ENCODE measurements around the gene LGMN. TPM values are rescaled to one million over a fixed set of nuclear protein-coding genes. Genes with fewer than 3 reads are reported as not detected.
A peak's percentile ranks its signal among the peaks of the same experiment; 100 is the strongest.

The LGMN gene
- total and polyA plus RNA-seq, 2 donors (not counting 1 experiment from before 2014, with no cell fraction given), result 22.6 to 61.0 TPM

DNA sequence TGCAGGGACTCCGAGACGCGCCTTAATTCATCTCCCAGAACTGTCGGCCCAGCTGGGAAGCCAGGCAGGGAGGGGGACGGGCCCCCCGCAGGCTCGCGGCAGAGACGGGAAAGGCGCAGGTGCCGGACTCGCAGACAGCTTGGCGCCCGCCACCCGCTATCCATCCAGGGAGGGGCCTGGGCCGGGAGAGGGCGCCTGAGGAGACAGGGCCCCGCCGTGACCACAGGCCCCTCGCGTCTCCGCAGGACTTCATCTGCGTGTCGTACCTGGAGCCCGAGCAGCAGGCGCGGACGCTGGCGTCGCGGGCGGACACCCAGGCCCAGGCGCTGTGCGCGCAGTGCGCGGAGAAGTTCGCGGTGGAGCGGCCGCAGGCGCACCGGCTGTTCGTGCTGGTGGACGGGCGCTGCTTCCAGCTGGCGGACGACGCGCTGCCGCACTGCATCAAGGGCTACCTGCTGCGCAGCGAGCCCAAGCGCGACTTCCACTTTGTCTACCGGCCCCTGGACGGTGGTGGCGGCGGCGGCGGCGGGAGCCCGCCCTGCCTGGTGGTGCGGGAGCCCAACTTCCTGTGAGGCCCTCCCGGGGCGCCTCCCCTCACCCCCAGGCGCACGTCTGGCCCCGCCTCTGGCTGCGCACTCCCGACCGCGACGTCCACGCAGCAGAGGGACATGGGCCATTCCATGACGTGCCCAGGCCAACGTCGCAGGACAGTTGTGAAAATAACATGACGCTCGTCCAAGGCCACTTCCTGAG, 60.6 kb downstream of the LGMN start:
- no peak overlapping the region for H2AFZ ChIP-seq (ENCODE audit: low read length)
- no peak overlapping the region for H3K9ac ChIP-seq (ENCODE audit: insufficient read depth, low read length)
- no peaks in the 10 kb centered on the region for H4K20me1 ChIP-seq (ENCODE audit: control insufficient read depth, extremely low read depth, insufficient read depth, low read length)
- H3K27ac ChIP-seq (ENCODE audit: insufficient read depth, low read length), result no peak overlapping the region
- DNase-seq (ENCODE audit: low read depth in 2 of 2), result peak in 1 of 2 donors; percentile 52
- H3K4me1 ChIP-seq (ENCODE audit: control insufficient read depth, extremely low read depth, insufficient read depth, low read length), result peaks cover 3% of the 10 kb centered on the region
- peaks cover 10% of the 10 kb centered on the region for H3K36me3 ChIP-seq (ENCODE audit: control insufficient read depth, insufficient read depth, low read length)
- no peaks in the 10 kb centered on the region for H3K27me3 ChIP-seq (ENCODE audit: control insufficient read depth, insufficient read depth, low read length)
- no peak overlapping the region for H3K4me2 ChIP-seq (ENCODE audit: extremely low read depth, insufficient read depth, low read length)
- H3K9me3 ChIP-seq (ENCODE audit: control insufficient read depth, insufficient read depth, low read depth, low read length), result no peaks in the 10 kb centered on the region
- TF ChIP-seq, protein P1, sequence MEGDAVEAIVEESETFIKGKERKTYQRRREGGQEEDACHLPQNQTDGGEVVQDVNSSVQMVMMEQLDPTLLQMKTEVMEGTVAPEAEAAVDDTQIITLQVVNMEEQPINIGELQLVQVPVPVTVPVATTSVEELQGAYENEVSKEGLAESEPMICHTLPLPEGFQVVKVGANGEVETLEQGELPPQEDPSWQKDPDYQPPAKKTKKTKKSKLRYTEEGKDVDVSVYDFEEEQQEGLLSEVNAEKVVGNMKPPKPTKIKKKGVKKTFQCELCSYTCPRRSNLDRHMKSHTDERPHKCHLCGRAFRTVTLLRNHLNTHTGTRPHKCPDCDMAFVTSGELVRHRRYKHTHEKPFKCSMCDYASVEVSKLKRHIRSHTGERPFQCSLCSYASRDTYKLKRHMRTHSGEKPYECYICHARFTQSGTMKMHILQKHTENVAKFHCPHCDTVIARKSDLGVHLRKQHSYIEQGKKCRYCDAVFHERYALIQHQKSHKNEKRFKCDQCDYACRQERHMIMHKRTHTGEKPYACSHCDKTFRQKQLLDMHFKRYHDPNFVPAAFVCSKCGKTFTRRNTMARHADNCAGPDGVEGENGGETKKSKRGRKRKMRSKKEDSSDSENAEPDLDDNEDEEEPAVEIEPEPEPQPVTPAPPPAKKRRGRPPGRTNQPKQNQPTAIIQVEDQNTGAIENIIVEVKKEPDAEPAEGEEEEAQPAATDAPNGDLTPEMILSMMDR (conservative IDR thresholded peaks at IDR 0.05 in 1 of 2, IDR thresholded peaks at IDR 0.05 in 1 of 2; ENCODE audit: low read depth in 1 of 2, low read length in 2 of 2), result no peak
- TF ChIP-seq EZH2 (IDR thresholded peaks at IDR 0.05; ENCODE audit: low read length, missing control alignments), result no peak
- H3K79me2 ChIP-seq (ENCODE audit: control insufficient read depth, insufficient read depth, low read length), result no peaks in the 10 kb centered on the region
- no peak overlapping the region for H3K4me3 ChIP-seq (replicated peaks in 1 of 4; ENCODE audit: control extremely low read depth in 1 of 4, insufficient read depth in 1 of 4, low read depth in 3 of 4, low read length in 4 of 4)

DNA sequence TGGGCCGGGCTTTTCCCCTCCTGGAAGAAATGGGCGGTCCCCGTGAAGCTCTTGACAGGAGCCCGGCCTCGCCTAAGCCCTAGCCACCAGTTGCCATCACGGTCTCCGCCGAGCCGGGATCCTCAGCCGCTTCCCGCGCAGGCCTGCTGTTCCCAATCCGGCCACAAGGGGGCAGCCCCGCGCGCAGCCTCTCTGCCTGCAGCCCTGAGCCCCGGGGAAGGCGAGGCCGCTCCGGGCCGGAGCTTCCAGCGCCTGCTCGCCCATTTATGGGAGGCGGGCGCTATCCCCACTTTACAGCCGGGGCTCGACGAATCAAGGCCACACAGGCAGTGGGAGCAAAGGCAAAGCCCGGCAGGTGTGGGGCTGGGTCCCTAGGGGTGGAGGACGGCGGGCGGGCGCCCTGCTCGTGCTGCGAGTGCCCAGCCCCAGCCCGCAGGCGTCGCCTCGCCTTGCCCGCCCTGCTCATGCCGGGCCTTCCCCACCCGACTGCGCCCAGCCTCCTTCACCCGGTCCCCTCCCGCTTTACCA, 61.5 kb downstream of the LGMN start:
- Histone ChIP-seq H3K27ac (ENCODE audit: insufficient read depth, low read length) (no peak overlapping the region), H3K4me2 (ENCODE audit: extremely low read depth, insufficient read depth, low read length) (peak overlapping the region; percentile 35), H2AFZ (ENCODE audit: low read length) (no peak overlapping the region), H3K79me2 (ENCODE audit: control insufficient read depth, insufficient read depth, low read length) (no peaks in the 10 kb centered on the region), H3K9me3 (ENCODE audit: control insufficient read depth, insufficient read depth, low read depth, low read length) (no peaks in the 10 kb centered on the region), H3K36me3 (ENCODE audit: control insufficient read depth, insufficient read depth, low read length) (peaks cover 12% of the 10 kb centered on the region), H4K20me1 (ENCODE audit: control insufficient read depth, extremely low read depth, insufficient read depth, low read length) (no peaks in the 10 kb centered on the region), H3K27me3 (ENCODE audit: control insufficient read depth, insufficient read depth, low read length) (no peaks in the 10 kb centered on the region), H3K4me3 (replicated peaks in 1 of 4; ENCODE audit: control extremely low read depth in 1 of 4, insufficient read depth in 1 of 4, low read depth in 3 of 4, low read length in 4 of 4) (no peak overlapping the region), H3K4me1 (ENCODE audit: control insufficient read depth, extremely low read depth, insufficient read depth, low read length) (peaks cover 2% of the 10 kb centered on the region), H3K9ac (ENCODE audit: insufficient read depth, low read length) (no peak overlapping the region)
- TF ChIP-seq, protein P1 (conservative IDR thresholded peaks at IDR 0.05 in 1 of 2, IDR thresholded peaks at IDR 0.05 in 1 of 2; ENCODE audit: low read depth in 1 of 2, low read length in 2 of 2), result peak; percentile 87
- no peak for TF ChIP-seq EZH2 (IDR thresholded peaks at IDR 0.05; ENCODE audit: low read length, missing control alignments)
- DNase-seq (ENCODE audit: low read depth in 2 of 2), result peak; percentile 56 to 59

DNA sequence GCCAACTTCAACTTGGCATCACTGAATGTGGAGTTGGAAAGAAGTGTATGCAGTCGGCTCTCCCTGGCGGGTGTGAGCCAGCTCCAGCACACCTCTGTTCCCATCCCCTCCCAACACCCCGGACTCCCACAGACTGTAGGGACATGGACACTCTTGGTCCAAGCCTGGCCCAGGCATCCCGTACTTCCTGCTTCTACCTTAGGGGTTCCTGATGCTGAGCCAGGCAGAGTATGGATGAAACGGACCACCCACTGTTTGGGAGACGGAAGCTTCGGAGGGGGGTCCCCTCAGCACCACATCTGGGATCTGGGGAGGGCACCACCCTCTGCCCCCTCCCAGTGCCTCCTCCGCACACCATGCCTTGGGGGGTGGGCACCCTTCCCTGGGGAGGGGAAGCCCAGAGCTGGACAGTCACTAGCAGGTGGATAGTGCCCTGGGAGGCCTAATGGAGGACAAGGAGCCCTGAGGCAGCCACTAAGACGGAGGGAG, 62.0 kb downstream of the LGMN start:
- H3K79me2 ChIP-seq (ENCODE audit: control insufficient read depth, insufficient read depth, low read length), result no peaks in the 10 kb centered on the region
- no peak overlapping the region for H2AFZ ChIP-seq (ENCODE audit: low read length)
- peaks cover 2% of the 10 kb centered on the region for H3K4me1 ChIP-seq (ENCODE audit: control insufficient read depth, extremely low read depth, insufficient read depth, low read length)
- H3K4me2 ChIP-seq (ENCODE audit: extremely low read depth, insufficient read depth, low read length), result no peak overlapping the region
- no peaks in the 10 kb centered on the region for H3K27me3 ChIP-seq (ENCODE audit: control insufficient read depth, insufficient read depth, low read length)
- H3K9ac ChIP-seq (ENCODE audit: insufficient read depth, low read length), result no peak overlapping the region
- TF ChIP-seq EZH2 (IDR thresholded peaks at IDR 0.05; ENCODE audit: low read length, missing control alignments), result no peak
- TF ChIP-seq, protein P1 (conservative IDR thresholded peaks at IDR 0.05 in 1 of 2, IDR thresholded peaks at IDR 0.05 in 1 of 2; ENCODE audit: low read depth in 1 of 2, low read length in 2 of 2), result no peak
- H3K4me3 ChIP-seq (replicated peaks in 1 of 4; ENCODE audit: control extremely low read depth in 1 of 4, insufficient read depth in 1 of 4, low read depth in 3 of 4, low read length in 4 of 4), result no peak overlapping the region
- H3K27ac ChIP-seq (ENCODE audit: insufficient read depth, low read length), result no peak overlapping the region
- H3K9me3 ChIP-seq (ENCODE audit: control insufficient read depth, insufficient read depth, low read depth, low read length), result no peaks in the 10 kb centered on the region
- peaks cover 12% of the 10 kb centered on the region for H3K36me3 ChIP-seq (ENCODE audit: control insufficient read depth, insufficient read depth, low read length)
- no peak for DNase-seq (ENCODE audit: low read depth in 2 of 2)
- no peaks in the 10 kb centered on the region for H4K20me1 ChIP-seq (ENCODE audit: control insufficient read depth, extremely low read depth, insufficient read depth, low read length)
